HG03095 (cell line): Measurements from ENCODE around the gene CATSPERD.
A peak's percentile ranks its signal among the peaks of the same experiment; 100 is the strongest.

Experiments
- ATAC-seq: cut with Tn5 transposase; IDR thresholded peaks from one replicate; pipeline ENCODE4 v1.9.1; 2021; ENCODE audit warnings: moderate library complexity; ENCODE audit not compliant: unreplicated experiment

CATSPERD gene, protein sequence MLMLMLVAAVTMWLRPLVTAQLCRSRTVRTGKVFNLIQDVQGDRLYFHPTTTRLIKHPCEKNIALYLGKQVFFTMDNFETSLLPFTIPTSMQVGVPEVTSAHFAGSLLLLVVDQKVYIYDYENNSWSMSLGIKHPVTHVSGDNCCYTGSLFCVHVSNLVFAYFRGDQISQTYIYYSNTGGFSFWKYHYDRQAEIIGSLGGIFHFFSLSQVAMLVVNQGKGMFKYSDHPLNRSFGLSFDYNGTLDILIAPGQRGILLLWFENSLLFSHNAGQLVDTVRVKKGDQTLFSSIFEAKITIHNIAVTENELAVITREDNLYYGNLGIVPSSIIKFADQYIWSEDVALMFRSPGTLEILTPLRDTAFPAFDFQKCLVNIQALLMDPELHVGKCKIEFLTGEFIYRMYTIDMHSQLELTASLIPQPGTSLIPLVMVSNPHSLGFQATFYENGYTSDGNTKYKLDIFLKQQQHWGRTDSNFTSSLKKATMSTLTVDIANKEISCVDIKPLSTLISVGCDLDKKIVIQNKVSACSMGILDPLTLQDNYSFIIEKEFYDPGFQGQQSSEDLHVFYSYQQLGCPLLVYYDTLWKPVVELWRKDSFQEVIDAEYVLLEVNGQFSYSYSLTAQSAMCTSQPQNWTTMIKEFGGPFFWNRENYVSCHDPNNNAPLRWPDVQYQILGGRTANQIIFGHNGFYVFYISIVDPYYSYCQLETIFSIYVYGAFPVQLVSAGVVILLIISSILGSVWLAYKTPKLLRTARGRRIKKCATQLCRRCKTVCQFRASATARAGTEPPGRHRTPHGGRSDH

DNA sequence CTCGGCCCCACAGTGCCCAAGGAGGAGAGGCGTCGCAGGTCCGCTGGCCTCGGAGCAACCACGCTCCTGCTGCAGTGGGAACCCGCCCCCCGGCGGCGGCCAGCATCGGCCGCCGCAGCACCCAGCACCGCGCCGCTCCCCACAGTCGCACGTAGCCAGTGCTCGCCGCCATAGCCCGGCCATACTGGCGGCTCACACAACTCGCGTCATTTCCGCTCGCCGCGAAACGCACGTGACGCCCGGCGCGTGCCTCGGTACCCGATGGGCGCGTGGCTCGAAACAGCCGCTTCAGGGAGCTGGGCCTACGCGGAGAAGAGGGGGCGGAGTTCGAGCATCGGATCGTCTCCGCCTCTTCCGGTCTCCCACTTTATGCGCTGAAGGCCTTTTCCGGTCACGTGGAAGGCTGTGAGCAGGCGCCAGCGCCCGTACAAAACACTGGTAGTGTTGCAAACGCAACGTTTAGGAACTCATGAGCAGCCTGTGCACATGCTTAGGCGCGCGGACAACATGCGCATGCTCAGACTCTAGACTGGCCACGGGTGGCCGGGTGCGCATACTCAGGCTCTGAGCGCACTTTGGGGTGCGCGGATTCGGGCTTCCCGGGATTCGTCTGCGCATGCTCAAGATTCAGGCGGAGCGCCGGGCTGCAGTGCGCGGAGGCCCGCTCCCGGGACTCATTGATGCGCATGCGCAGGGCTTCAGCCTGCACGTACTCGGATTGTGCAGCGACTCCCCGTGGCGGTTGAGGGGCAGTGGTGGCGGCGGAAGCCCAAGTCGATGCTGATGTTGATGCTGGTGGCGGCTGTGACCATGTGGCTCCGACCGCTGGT, at the start of gene CATSPERD, which contains the start of gene LONP1:
CATSPERD (plus strand) TSS at position 677 of the 830 bp plus-strand sequence; CDS start at position 778, 101 bp downstream.
LONP1 (minus strand) TSS at position 186 of the 830 bp plus-strand sequence; CDS start at position 172, 14 bp downstream.
- ATAC-seq, result peak; percentile 83

DNA sequence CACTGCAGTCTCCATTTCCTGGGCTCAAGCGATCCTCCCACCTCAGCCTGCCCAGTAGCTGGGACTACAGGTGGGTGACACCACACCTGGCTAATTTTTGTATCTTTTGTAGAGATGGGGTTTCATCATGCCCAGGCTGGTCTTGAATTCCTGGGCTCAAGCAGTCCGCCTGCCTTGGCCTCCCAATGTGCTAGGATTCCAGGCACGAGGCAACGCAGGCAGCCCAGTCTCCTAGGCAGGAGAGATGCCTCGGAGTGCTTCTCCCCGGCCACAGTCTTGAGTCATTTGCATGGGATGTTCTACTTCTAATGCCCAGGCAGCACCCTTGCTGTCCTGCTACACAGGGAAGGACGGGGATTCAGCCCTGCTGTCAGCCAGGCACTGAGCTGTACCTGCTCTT, 48.8 kb upstream of the CATSPERD start:
- ATAC-seq, result no peak

DNA sequence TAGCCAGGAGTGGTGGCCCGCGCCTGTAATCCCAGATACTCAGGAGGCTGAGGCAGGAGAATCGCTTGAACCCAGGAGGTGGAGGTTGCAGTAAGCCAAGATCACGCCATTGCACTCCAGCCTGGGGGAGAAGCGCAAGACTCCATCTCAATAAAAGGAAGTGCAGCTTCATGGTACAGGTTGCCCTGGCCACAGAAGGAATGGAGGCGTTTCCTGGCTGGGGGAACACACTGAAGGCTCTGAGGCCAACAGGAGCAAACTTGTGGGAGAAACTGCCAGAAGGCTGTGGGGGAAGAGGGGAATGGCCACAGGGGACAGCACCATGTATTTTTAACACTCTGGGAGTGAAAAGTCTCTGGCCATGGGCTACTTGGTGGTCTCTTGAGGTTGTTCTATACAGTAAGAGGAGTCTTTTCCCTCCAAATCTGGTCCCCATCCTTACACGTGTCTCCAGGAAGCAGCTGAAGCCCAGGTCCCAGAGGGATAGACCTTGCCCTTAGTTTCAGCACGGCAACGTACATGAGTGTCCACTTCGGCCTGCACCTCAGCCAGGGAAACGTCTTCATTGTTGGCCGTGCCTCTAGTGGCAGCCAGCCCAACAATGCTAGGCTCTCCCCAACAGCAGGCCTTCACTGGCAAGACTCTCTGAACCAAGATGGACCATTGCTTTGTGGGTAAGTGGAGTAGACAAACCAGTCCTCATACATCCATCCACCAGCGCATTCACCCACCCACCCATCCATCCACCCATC, 47.6 kb upstream of the CATSPERD start:
- no peak for ATAC-seq

DNA sequence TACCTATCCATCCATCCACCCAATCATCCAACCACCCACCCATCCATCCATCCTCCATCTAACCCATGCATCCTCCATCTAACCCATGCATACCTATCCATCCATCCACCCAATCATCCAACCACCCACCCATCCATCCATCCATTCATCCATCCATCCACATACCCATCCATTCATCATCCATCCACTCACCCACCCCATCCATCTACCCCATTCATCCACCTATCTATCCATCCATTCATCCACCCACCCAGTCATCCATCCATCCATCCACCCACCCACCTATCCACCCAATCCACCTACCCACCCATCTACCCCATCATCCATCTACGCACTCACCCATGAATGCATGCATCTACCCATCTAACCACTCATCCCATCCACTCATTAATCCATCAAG, 46.7 kb upstream of the CATSPERD start:
- no peak for ATAC-seq

DNA sequence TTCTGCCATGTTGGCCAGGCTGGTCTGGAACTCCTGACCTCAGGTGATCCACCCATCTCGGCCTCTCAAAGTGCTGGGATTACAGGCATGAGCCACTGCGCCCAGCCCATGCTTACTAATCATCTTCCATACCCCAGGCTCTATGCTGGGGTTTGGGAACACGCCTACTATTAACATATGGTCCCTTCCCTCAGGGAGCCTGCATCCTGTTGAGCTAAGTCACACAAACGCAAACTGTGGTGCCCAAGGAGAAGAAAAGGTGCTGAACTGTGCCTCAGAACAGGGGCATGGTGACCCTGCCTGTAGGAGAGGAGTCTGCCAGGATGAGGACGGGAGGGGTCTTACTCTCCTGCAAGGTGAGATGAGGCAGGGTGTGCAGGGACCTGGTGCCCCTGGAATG, 45.7 kb upstream of the CATSPERD start:
- no peak for ATAC-seq

DNA sequence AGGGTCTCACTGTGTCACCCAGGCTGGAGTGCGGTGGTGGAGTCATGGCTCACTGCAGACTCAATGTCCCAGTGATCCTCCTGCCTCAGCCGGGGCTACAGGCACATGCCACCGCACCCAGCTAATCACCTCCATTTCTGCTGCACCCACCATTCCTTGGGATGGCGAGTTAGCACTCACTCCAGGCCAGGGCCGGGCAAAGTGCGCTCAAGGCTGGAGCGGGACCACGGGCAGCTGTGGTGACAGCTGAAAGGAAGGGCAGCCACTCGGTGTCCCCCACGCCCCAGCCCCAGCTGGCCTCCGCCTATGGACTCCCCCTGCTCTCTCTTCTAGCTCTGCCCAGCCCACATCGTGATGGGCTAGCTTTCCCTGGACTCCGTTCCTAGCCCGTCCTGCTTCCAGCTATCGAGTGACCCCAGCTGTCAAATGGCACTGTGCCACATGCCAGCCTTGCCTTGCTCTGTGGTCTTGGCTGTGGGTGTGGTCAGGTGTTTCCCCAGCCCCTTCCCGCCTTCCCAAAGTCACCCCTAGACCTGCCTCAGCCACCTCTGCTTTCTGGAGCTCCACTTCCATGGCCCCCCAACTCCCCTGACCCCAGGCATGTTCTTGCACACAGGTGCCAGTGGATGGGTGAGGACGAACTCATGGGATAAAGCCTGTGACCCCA, 44.2 kb upstream of the CATSPERD start:
- no peak for ATAC-seq

DNA sequence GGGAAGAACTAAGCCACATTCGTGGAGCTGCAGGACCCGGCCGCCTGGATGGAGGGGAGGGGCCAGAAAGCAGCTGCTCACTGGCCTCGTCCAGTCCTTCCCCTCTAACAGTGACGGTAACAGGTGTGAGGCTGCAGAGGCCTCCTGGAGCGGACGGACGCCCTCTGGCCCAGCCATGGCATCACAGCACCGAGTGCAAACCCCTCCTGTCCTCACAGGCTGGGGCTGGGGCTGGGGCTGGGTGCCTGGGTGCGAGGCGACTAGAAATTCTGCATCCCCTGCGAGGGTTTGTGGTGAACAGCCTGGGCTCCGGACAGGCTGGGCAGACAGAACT, 43.7 kb upstream of the CATSPERD start:
- ATAC-seq, result no peak

DNA sequence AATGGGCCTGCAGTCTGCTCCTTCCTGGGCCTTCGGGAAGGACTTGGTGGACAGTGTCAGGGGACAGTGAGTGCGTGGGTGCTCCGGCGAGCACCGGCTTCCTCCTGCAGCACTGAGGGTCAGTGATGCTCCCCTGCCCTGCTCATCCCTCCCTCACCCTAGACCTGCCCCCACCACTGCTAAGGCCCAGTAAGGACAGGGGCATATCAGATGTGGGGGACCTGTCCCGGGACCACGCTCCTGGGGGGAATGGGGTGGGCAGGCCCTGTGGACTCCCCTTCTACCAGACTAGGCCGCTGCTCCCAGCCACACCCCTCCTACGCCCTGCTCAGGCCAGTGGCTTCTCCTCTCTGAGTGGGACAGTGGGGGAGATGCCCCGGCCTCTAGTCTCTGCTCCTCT, 43.3 kb upstream of the CATSPERD start:
- no peak for ATAC-seq

DNA sequence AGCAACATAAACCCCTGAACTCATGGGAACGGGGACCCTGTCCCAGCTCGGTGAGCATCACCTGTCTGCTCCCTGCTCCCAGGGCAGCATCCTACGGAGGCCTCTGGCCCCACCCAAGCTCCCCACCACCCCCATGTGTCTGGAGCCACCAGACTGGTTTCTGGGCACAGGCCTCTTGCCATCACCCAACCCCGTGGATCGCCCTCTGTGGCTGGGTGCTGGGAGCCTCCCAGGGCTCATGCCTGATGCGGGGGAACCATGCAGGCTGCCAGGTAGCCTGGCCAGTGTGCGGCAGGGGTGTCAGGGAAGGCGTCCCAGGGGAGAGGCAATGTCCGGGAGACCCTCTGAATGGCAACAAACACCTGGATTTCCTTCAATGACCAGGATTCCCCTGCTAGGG, 42.9 kb upstream of the CATSPERD start:
- no peak for ATAC-seq

DNA sequence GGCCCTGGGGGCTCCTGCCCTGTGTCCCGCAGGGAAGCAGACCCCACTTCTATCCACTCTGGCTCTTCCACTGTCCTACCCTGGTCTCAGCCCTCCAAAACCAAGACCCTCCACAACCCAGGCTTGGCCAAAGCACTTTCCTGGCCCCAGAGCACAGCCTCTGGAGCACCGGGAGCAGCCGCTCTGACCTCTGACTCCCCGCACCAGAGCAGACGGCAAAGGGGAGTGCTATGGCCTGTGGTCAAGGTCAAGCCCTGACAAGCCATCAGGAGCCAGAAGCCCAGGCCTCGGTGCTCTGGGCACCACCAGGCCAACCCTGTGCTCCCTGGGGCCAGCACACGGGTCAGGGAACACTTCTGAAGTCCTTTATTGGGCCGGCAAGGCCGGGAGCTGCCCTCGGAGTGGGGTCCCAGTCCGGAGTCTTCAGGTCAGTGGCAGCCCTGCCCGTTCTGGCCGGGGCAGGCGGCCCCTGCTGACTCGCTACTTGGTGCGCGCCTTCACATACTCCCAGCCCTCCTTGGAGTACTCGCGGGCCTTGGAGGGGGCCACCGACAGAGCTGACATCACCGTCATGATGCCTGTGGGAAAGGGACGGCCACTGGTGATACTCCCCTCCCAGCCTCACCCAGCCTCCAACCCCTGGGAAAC, 42.2 kb upstream of the CATSPERD start:
- no peak for ATAC-seq

DNA sequence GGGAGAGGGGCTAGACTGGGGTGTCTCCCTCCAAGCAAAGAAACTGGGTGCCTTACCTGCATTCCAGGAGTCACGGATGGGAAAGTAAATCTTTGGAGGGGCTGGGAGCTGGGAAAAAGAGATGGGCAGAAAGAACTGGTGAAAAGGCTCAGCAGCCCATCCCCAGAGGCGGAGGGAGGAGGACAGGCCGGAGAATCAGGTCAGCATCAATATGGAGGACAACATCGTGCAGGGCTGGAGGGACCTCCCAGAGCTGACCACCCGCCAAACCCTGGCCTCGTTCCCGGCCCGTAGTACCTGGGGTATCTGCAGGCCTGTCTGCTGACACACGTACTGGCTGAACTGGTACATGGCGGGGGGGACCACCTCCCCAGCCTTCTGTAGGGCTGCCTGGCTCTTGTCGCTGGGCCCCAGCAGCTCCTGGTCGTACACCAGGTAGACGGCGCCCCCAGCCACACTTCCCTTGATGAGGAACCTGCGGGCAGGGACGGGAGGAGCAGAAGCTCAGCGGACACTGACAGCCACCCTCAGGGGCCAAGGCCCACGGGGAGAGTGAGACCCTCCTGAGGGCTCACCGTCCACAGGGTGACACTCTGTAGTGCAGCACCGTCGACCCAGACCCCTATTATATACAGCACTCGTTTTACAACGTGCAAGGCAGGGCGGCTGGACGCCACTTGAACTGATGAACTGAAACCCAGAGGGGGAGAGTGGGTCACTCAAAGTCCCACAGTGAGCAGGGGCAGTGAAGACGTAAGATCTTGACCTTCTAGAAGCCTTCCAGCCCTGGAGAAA, 41.0 kb upstream of the CATSPERD start:
- no peak for ATAC-seq

DNA sequence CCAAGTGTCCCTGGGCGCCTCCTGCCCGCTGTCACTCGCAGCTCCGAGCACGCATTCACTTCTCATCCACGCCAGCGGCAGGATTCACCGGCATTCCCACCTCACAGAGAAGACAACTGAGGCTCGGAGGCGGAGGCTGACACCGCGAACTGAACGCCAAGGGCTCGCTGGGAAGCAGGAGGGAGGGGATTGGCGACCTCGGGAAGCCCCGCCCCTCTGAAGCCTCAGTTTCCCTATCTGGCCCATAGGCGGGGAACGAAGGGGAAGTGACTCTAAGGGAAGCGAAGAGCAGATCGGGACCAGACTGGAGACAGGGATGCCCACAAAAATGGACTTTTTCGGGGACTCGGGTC, 40.4 kb upstream of the CATSPERD start:
- ATAC-seq, result no peak

DNA sequence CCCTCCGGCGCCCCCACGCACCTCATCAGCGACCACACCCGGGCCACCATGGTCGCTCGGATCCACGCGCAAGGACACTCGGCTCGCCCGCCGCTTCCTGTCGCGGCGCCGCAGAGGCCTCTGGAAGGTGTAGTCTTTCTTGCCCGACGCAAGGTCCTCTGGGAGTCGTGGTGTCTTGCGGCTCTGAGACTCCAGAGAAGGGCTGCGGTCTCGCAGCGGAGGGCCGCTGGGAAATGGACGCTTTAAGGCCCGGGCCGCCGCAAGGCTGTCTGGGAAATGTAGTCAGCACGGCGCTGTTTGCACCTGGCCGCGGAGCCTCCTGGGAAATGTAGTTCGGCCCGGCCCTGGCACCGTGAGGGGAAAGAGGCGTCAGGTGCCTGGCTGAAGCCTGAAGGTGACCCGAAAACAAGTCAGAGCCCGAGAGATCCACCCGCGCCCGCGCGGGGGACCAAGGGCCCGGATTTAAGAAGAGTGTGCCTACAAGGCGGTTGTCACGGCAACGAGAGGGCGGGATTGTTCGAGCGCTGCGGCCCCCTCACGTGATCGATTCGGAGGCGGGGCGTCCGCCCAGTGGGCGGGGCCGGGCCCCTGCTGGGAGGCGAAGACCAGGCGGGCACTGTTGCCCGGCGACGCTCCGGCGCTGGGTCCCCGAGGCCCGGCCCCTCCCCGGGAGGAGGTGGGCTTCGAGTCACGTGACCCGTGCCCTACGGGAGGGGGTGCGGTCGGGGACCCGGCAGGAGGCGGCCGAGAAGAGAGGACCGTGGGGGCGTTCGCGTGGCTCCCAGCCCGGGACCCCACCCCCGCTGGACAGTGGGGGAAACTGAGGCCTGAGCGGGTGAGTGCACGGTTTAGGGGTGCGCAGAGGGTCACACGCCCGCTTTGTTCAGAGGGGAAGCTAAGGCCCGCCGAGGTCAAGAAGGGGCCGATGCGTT, 39.7 kb upstream of the CATSPERD start, which contains the start of the genes HSD11B1L and MICOS13:
HSD11B1L (plus strand) TSS at position 591 of the 932 bp plus-strand sequence. CDS start 3,806 bp downstream, outside the sequence.
MICOS13 (minus strand) TSS at position 80 of the 932 bp plus-strand sequence; CDS start at position 50, 30 bp downstream.
- peak; percentile 82 for ATAC-seq

DNA sequence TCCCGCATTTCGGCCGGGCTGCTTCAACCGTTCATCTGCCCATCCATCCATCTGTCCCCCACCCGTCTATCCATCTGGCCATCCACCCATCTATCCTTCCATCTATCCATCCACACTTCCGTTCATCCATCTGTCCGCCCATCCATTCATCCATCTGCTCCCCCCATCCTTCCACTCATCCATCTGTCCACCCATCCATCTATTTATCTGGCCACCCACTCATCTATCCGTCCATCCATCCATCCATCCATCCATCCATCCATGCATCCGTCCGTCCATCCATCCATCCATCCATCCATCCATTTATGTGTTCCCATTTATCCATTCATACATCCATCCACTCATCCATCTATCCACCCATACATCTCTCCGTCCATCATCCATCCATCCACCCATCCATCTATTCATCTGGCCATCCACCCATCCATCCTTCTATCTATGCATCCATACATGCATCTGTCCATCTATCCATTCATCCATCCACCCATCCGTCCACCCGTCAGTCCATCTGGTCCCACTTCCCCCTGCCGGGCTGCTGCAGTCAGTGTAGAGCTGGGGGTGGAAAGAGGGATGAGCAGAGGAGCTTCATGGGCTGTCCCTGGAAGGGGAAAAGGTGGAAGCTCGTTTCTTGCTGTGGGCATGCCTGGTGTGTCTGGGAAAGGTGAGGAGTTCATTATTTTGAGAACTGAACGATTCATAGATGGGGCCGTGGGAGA, 38.9 kb upstream of the CATSPERD start:
- no peak for ATAC-seq

DNA sequence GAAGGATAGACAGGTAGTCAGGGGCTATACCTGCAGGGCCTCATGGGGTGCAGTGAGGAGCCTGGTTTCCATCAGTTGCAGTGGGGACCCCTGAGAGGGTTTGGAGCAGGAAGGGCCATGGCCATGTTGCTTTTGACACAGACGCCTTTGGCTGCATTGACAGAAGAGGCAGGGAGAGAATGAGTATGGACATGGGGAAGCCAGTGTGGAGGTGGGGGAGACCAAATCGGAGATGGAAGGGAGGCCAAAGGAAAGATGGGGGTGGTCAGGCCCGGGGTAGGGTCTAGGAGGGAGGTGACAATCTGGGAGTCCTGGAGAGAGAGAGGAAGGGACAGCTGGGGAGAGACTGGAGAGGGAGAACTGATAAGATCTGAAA, 38.3 kb upstream of the CATSPERD start:
- no peak for ATAC-seq

DNA sequence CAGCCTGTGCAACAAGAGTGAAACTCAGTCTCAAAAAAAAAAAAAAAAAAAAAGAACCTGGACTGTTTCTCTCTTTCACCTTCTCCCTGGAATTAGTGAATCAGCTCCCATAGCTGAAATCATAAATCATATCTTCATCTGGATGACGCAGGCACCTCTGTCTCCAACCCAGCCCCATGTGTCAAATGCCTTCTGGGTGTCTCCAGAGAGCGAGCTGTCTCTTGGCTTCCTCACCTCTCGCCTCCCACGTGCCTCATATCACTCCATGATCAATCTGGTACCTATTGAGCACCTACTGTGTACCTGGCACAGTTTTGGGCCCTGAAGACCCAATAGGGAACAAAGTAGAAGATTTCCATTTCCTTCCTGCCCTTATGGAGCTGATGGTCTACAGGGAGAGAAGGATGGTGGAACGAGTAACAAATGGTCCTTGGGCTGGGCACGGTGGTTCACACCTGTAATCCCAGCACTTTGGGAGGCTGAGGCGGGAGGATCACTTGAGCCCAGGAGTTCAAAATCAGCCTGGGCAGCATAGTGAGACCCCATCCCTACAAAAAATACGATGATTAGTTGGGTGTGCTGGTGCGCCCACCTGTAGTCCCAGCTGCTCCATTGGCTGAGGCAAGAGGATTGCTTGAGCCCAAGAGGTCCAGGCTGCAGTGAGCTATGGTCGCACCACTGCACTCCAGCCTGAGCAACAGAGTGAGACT, 37.1 kb upstream of the CATSPERD start:
- ATAC-seq, result no peak
